ENCODE data around the gene NCOA7. TPM values are rescaled to one million over a fixed set of nuclear protein-coding genes. Genes with fewer than 3 reads are reported as not detected.

The NCOA7 gene
- total RNA-seq, 1 donor, result 34.0 TPM

DNA sequence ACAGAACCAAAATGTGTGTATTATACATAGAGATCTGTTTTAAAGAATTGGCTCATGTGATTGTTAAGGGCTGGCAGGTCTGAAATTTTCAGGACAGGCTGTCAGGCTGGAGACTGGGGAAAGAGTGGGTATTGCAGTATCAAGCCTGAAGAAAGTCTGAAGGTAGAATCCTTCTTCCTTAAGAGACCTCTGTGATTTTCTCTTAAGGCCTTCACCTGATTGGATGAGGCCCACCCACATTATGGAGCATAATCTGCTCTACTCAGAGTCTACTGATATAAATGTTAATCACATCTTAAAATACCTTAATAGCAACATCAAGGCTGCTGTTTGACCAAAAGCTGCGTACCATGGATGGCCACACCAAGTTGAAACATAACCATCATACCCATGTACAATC lies 122.4 kb downstream of the NCOA7 start:
- H3K27me3 ChIP-seq (ENCODE audit: insufficient read depth, low read length), result no peaks in the 10 kb centered on the region
- H3K27ac ChIP-seq (ENCODE audit: low read depth, low read length), result peak overlapping the region; percentile 86
- no peak overlapping the region for H3K4me2 ChIP-seq (ENCODE audit: insufficient read depth, low read length)
- H3K36me3 ChIP-seq (ENCODE audit: insufficient read depth, low read length), result peaks cover 8% of the 10 kb centered on the region
- no peak for DNase-seq (ENCODE audit: insufficient read length, low spot score, missing footprints)
- peaks cover 23% of the 10 kb centered on the region for H3K4me1 ChIP-seq (ENCODE audit: insufficient read depth, low read length)
- no peaks in the 10 kb centered on the region for H3K9me3 ChIP-seq (ENCODE audit: low read depth, low read length)
- H4K20me1 ChIP-seq (ENCODE audit: insufficient read depth, low read length), result no peaks in the 10 kb centered on the region
- H2AFZ ChIP-seq (ENCODE audit: low read length), result no peak overlapping the region
- H3K4me3 ChIP-seq (ENCODE audit: insufficient read depth, low read length), result no peak overlapping the region
- no peaks in the 10 kb centered on the region for H3K79me2 ChIP-seq (ENCODE audit: insufficient read depth, low read length)
- TF ChIP-seq, protein P1, sequence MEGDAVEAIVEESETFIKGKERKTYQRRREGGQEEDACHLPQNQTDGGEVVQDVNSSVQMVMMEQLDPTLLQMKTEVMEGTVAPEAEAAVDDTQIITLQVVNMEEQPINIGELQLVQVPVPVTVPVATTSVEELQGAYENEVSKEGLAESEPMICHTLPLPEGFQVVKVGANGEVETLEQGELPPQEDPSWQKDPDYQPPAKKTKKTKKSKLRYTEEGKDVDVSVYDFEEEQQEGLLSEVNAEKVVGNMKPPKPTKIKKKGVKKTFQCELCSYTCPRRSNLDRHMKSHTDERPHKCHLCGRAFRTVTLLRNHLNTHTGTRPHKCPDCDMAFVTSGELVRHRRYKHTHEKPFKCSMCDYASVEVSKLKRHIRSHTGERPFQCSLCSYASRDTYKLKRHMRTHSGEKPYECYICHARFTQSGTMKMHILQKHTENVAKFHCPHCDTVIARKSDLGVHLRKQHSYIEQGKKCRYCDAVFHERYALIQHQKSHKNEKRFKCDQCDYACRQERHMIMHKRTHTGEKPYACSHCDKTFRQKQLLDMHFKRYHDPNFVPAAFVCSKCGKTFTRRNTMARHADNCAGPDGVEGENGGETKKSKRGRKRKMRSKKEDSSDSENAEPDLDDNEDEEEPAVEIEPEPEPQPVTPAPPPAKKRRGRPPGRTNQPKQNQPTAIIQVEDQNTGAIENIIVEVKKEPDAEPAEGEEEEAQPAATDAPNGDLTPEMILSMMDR (IDR thresholded peaks at IDR 0.05; ENCODE audit: extremely low read depth, low read depth, low read length), result no peak

DNA sequence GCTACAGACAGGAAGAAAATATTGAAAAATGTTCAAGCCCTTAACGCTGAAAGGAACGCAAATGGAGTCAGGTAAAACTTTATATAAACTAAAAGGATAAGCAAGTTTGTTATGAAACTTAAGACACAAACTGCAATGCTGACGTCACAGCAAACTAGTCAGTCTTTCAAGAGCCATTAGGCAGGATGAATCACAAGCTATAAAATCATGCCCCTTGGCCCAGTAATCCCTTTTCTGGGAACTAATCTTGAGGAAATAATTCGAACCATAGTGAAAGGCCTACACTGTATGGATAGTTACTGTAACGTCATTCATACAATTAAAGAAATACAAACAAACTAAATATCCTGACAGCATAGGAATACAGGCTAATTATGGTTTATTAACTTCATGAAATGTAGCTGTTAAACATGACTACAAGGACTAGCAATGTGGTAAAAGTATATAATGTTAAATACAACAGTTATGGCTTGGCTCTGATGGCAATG lies 123.1 kb downstream of the NCOA7 start:
- TF ChIP-seq, protein P1 (IDR thresholded peaks at IDR 0.05; ENCODE audit: extremely low read depth, low read depth, low read length), result no peak
- H3K27me3 ChIP-seq (ENCODE audit: insufficient read depth, low read length), result no peaks in the 10 kb centered on the region
- H3K4me1 ChIP-seq (ENCODE audit: insufficient read depth, low read length), result peaks cover 28% of the 10 kb centered on the region
- peaks cover 8% of the 10 kb centered on the region for H3K36me3 ChIP-seq (ENCODE audit: insufficient read depth, low read length)
- no peaks in the 10 kb centered on the region for H4K20me1 ChIP-seq (ENCODE audit: insufficient read depth, low read length)
- peak overlapping the region; percentile 86 for H3K27ac ChIP-seq (ENCODE audit: low read depth, low read length)
- H3K4me2 ChIP-seq (ENCODE audit: insufficient read depth, low read length), result peak overlapping the region; percentile 38
- no peak overlapping the region for H3K4me3 ChIP-seq (ENCODE audit: insufficient read depth, low read length)
- H3K9me3 ChIP-seq (ENCODE audit: low read depth, low read length), result no peaks in the 10 kb centered on the region
- H3K79me2 ChIP-seq (ENCODE audit: insufficient read depth, low read length), result no peaks in the 10 kb centered on the region
- no peak overlapping the region for H2AFZ ChIP-seq (ENCODE audit: low read length)
- peak; percentile 56 for DNase-seq (ENCODE audit: insufficient read length, low spot score, missing footprints)

DNA sequence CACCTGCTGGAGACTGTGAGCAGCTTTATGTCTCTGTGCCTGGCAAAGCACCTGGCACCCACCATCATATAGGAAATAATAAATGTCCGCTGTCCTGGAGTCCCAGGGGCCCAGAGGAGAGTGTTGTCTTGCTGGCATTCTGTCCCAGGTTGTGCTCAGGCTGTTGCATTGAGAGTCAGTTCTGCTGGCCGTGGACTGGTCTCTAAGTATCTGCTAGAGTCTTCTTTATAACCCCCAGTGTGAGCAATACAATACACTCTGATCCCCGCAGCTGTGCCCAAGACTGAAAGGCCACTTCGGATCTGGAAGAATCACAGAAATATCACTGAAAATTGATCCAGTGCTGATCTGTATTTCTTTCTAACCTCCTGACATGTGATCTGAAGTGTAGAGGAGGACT lies 127.5 kb downstream of the NCOA7 start:
- Histone ChIP-seq H3K4me3 (ENCODE audit: insufficient read depth, low read length) (no peak overlapping the region), H2AFZ (ENCODE audit: low read length) (no peak overlapping the region), H3K4me2 (ENCODE audit: insufficient read depth, low read length) (peak overlapping the region; percentile 93), H3K27me3 (ENCODE audit: insufficient read depth, low read length) (no peaks in the 10 kb centered on the region), H3K36me3 (ENCODE audit: insufficient read depth, low read length) (peaks cover 33% of the 10 kb centered on the region), H3K9me3 (ENCODE audit: low read depth, low read length) (no peaks in the 10 kb centered on the region), H4K20me1 (ENCODE audit: insufficient read depth, low read length) (no peaks in the 10 kb centered on the region), H3K79me2 (ENCODE audit: insufficient read depth, low read length) (no peaks in the 10 kb centered on the region), H3K4me1 (ENCODE audit: insufficient read depth, low read length) (peaks cover 27% of the 10 kb centered on the region), H3K27ac (ENCODE audit: low read depth, low read length) (peak overlapping the region; percentile 82)
- DNase-seq (ENCODE audit: insufficient read length, low spot score, missing footprints), result no peak
- TF ChIP-seq, protein P1 (IDR thresholded peaks at IDR 0.05; ENCODE audit: extremely low read depth, low read depth, low read length), result no peak

DNA sequence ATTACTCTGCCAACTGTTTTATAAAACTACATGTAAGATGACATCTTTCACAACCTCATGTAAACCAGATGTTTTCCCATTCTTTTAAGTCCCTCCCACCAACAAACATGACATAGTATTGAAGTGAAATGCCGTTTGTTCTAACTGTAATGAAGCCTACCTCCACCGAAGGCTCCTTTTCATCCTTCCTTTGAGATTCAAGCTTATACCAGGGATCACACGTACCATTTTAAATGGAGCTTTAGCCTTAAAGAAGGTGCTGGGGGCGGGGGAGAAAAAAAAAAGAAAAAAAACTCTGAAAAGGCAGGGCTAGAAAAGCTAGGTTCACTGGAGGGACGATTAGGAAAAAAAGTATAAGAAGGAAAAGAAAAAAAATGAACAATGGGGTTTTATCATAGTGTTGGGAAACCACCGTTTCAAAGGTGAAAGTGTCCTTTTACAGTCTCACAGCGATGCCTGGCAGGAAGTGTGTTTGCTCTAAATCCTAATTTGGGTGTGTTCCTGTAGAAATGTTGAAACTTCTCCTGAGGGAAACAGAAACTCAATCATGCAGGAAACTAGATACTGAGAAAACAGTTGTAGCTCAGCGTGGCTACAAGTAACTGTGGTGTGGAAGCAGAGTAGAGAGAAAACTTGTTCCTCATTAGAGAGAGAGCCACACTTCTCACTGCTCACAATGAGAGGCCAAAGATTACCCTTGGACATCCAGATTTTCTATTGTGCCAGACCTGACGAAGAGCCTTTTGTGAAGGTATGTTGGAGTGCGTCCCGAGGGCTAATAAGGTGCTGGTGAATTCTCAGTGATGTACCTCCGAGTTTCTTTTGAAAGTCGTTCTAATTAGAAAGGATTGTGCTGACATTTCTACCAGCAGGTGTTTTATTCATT lies 128.2 kb downstream of the NCOA7 start:
- Histone ChIP-seq H3K4me1 (ENCODE audit: insufficient read depth, low read length) (peaks cover 20% of the 10 kb centered on the region), H2AFZ (ENCODE audit: low read length) (peak overlapping the region; percentile 78), H3K4me2 (ENCODE audit: insufficient read depth, low read length) (peak overlapping the region; percentile 93), H3K4me3 (ENCODE audit: insufficient read depth, low read length) (peak overlapping the region; percentile 67), H4K20me1 (ENCODE audit: insufficient read depth, low read length) (no peaks in the 10 kb centered on the region), H3K36me3 (ENCODE audit: insufficient read depth, low read length) (peaks cover 39% of the 10 kb centered on the region), H3K27ac (ENCODE audit: low read depth, low read length) (peak overlapping the region; percentile 82), H3K27me3 (ENCODE audit: insufficient read depth, low read length) (no peaks in the 10 kb centered on the region), H3K9me3 (ENCODE audit: low read depth, low read length) (no peaks in the 10 kb centered on the region), H3K79me2 (ENCODE audit: insufficient read depth, low read length) (no peaks in the 10 kb centered on the region)
- TF ChIP-seq, protein P1 (IDR thresholded peaks at IDR 0.05; ENCODE audit: extremely low read depth, low read depth, low read length), result no peak
- peak; percentile 38 for DNase-seq (ENCODE audit: insufficient read length, low spot score, missing footprints)
